Calu3 (cell line): ENCODE measurements around the gene PPARG. TPM values are rescaled to one million over a fixed set of nuclear protein-coding genes. Genes with fewer than 3 reads are reported as not detected.
A peak's percentile ranks its signal among the peaks of the same experiment; 100 is the strongest.

ENCODE experiments used
- BruUV-seq: library from RNA; stranded (reverse); fragments of 400-500 nt; replicated peaks from 2 replicates; lab custom pipeline; 2021; lab: Mats Ljungman, UMichigan
- CTCF ChIA-PET: fragments of 300-600 bp; sonication (Branson Sonifier 250); formaldehyde crosslinking; loops from one replicate; lab custom pipeline; 2022; ENCODE audit warnings: antibody characterized with exemption; lab: Charles Lee
- DNase-seq: peaks from one replicate; pipeline ENCODE4 v3.0.0; 2022
- H3K27ac Mint-ChIP-seq: one replicate; pipeline ENCODE4 v1.8.0; 2022; ENCODE audit warnings: mixed read lengths; ENCODE audit not compliant: unreplicated experiment
- H3K27me3 Mint-ChIP-seq: one replicate; pipeline ENCODE4 v1.8.0; 2022; ENCODE audit warnings: mixed read lengths; ENCODE audit not compliant: unreplicated experiment
- H3K36me3 Mint-ChIP-seq: one replicate; pipeline ENCODE4 v1.8.0; 2022; ENCODE audit warnings: mild to moderate bottlenecking, moderate library complexity, mixed read lengths; ENCODE audit not compliant: insufficient read depth, unreplicated experiment
- H3K4me1 Mint-ChIP-seq: one replicate; pipeline ENCODE4 v1.8.0; 2022; ENCODE audit warnings: mild to moderate bottlenecking, low read depth, mixed read lengths; ENCODE audit not compliant: unreplicated experiment
- H3K4me3 Mint-ChIP-seq: one replicate; pipeline ENCODE4 v1.8.0; 2022; ENCODE audit warnings: mild to moderate bottlenecking, low read depth, moderate library complexity, mixed read lengths; ENCODE audit not compliant: unreplicated experiment
- H3K9me3 Mint-ChIP-seq: one replicate; pipeline ENCODE4 v1.8.0; 2022; ENCODE audit warnings: low read depth, mixed read lengths; ENCODE audit not compliant: unreplicated experiment
- CTCF ChIP-seq: fragments of 200-600 bp; IDR thresholded peaks from one replicate; pipeline ENCODE4 v1.8.0; 2022; ENCODE audit warnings: antibody characterized with exemption; ENCODE audit not compliant: unreplicated experiment
- intact Hi-C: fragments of 100-400 bp; cut with micrococcal nuclease; formaldehyde crosslinking; loops from one replicate; pipeline ENCODE4 v1.10.0; 2022; ENCODE audit not compliant: unreplicated experiment
- total RNA-seq: library from RNA; stranded (reverse); gene quantifications from 2 replicates; pipeline ENCODE4 v1.2.3, GENCODE V29; 2022

Gene PPARG
- total RNA-seq, 1 experiment from 2014 or later: 85.8 TPM

DNA sequence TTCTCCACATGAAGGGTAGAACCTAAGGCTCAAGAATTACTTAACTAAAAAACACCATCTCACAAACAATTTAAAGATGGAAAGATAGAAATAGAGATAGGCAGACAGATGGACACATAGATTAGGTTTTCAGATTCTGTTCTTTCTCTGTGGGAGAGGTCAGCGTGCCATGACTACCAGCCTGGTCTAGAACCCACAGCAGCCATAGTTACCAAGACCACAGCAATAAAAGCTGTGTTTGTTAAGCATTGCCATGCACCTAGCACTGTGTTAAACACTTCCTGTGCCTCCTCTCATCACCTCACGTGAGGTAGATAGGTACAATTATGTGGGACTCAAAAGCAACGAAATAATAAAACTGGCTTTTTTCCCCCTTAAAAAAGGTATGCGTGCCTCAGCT is 112.3 kb downstream of the PPARG start:
- Mint-ChIP-seq H3K27me3 (no peaks in the 10 kb centered on the region), H3K4me1 (peaks cover 61% of the 10 kb centered on the region), H3K36me3 (peaks cover 26% of the 10 kb centered on the region), H3K9me3 (no peaks in the 10 kb centered on the region), H3K4me3 (no peak overlapping the region), H3K27ac (peak overlapping the region; percentile 78)
- CTCF ChIA-PET: no interaction called here
- BruUV-seq: no TSS peak
- no peak for TF ChIP-seq CTCF
- intact Hi-C loops: no loop called here
- DNase-seq: no peak

GRCh38 chr3:12405432-12406272 is 116.8 kb downstream of the PPARG start:
- Mint-ChIP-seq H3K9me3 (no peaks in the 10 kb centered on the region), H3K27me3 (no peaks in the 10 kb centered on the region), H3K4me3 (peak overlapping the region; percentile 55), H3K36me3 (peaks cover 25% of the 10 kb centered on the region), H3K27ac (peak overlapping the region; percentile 85), H3K4me1 (peaks cover 46% of the 10 kb centered on the region)
- CTCF ChIA-PET: interaction anchor here (0.6 to 1.0 kb wide), 2 partner anchors 11 to 66 kb away, joined by 3 read pairs; no protein-coding TSS in a partner anchor
- intact Hi-C loops: loop anchor here (5.0 kb wide), 2 partner anchors 67 to 113 kb away; no protein-coding TSS in a partner anchor
- peak; percentile 85 for DNase-seq
- no TSS peak for BruUV-seq
- no peak for TF ChIP-seq CTCF

GRCh38 chr3:12408984-12409683 is 120.3 kb downstream of the PPARG start:
- intact Hi-C loops: loop anchor here (5.0 kb wide), 2 partner anchors 63 to 117 kb away; no protein-coding TSS in a partner anchor
- peaks cover 31% of the 10 kb centered on the region for H3K4me1 Mint-ChIP-seq
- H3K27ac Mint-ChIP-seq: no peak overlapping the region
- H3K36me3 Mint-ChIP-seq: peaks cover 29% of the 10 kb centered on the region
- BruUV-seq: no TSS peak
- no peak overlapping the region for H3K4me3 Mint-ChIP-seq
- H3K9me3 Mint-ChIP-seq: no peaks in the 10 kb centered on the region
- CTCF ChIA-PET: no interaction called here
- no peaks in the 10 kb centered on the region for H3K27me3 Mint-ChIP-seq
- DNase-seq: no peak
- TF ChIP-seq CTCF: no peak

DNA sequence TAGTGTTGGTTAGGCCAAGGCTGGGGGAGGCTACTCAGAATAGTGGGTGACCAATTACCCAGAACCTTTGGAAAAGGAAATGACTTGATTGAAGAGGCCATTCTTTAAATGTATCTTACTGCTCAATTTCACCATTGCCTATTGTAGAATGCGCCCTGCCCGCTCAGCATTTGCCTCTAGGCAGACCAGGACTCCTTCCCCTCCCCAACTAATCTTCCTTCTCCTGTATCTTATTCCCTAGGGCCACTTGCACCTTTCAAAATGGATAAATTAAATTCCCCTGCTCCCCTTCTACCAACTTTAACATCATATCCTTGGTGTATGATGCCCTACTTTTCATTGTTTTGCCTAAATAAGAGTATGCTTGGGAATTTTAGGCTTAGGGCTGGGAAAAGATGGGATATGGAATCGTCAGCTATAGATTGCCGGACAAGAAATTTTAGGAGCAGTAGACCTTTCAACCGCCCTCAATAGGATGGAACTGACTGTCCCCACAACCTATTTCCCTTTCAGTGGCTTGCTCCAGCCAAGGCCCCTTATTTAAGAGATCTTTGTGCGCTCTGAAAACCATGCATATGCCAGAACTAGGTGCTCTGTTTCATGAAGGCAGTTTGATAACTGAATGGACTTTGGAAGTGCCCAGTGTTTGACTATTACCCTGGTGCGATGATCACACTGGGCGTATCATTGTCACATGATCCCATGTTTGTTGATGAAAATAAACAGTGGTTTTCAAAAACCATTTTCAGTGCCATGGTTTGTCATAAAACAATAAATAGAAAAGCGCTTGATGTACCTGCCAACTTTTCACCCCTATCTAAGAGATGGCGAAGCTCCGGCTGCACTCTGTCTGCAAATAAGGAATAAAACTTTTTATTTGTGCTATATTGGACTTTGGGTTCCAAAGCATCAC is 121.1 kb downstream of the PPARG start:
- Mint-ChIP-seq H3K27ac (no peak overlapping the region), H3K36me3 (peaks cover 33% of the 10 kb centered on the region), H3K27me3 (no peaks in the 10 kb centered on the region), H3K4me3 (no peak overlapping the region), H3K4me1 (peaks cover 26% of the 10 kb centered on the region), H3K9me3 (no peaks in the 10 kb centered on the region)
- intact Hi-C loops: loop anchor here (5.0 kb wide), 2 partner anchors 62 to 118 kb away; no protein-coding TSS in a partner anchor
- no peak for DNase-seq
- CTCF ChIA-PET: no interaction called here
- BruUV-seq: no TSS peak
- TF ChIP-seq CTCF: no peak
